Activated T-helper 17 cell treated with anti-CD3 and anti-CD28 coated beads, Interleukin-2, amount 50 U/mL, for 72 hours (primary cell): ENCODE data around the gene UMAD1. TPM values are rescaled to one million over a fixed set of nuclear protein-coding genes. Genes with fewer than 3 reads are reported as not detected.

Experiments used
- ATAC-seq: fragments of 150-1000 bp; cut with Tn5 transposase; replicated peaks from 2 replicates; pipeline ENCODE4 v1.10.0; 2021; ENCODE audit warnings: mild to moderate bottlenecking, moderate library complexity
- H3K27ac Mint-ChIP-seq: one replicate; pipeline ENCODE4 v1.8.0; 2022; ENCODE audit warnings: mixed read lengths
- H3K27me3 Mint-ChIP-seq: one replicate; pipeline ENCODE4 v1.8.0; 2022; ENCODE audit warnings: mixed read lengths
- H3K36me3 Mint-ChIP-seq: one replicate; pipeline ENCODE4 v1.8.0; 2022; ENCODE audit warnings: low read depth, mild to moderate bottlenecking, mixed read lengths
- H3K4me1 Mint-ChIP-seq: one replicate; pipeline ENCODE4 v1.8.0; 2022; ENCODE audit warnings: mixed read lengths
- H3K4me3 Mint-ChIP-seq: one replicate; pipeline ENCODE4 v1.8.0; 2022; ENCODE audit warnings: mild to moderate bottlenecking, mixed read lengths
- H3K9me3 Mint-ChIP-seq: one replicate; pipeline ENCODE4 v1.8.0; 2022; ENCODE audit warnings: mixed read lengths
- total RNA-seq, 2 donors: library from RNA; stranded (reverse); gene quantifications; one replicate each; pipeline ENCODE4 v1.2.3, GENCODE V29; 2022

The UMAD1 gene
- total RNA-seq, 2 donors from 2014 or later = 9.4 to 11.7 TPM

DNA sequence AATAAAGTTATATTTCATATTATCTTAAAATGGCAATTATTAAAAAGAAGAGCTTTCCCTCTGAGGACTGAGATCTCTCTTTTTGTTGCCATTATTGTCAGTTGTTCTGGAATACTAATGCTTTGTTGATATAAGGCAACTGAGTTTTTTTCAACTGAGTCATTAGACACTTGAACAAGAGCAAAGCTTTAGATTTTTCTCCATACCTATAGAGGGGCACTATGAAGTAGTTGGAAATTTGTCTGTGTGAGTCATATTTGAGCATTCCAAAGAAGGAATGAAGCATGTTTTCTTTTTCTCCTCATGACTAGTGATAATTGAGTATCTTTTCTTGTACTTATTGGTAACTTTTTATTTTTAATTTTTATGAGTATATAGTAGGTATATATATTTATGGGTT, 53.3 kb downstream of the UMAD1 start:
- ATAC-seq = no peak
- H3K9me3 Mint-ChIP-seq = no peaks in the 10 kb centered on the region
- H3K27me3 Mint-ChIP-seq = no peaks in the 10 kb centered on the region
- peaks cover 4% of the 10 kb centered on the region for H3K4me1 Mint-ChIP-seq
- H3K36me3 Mint-ChIP-seq = peaks cover 22% of the 10 kb centered on the region
- no peak overlapping the region for H3K27ac Mint-ChIP-seq
- H3K4me3 Mint-ChIP-seq = no peak overlapping the region

DNA sequence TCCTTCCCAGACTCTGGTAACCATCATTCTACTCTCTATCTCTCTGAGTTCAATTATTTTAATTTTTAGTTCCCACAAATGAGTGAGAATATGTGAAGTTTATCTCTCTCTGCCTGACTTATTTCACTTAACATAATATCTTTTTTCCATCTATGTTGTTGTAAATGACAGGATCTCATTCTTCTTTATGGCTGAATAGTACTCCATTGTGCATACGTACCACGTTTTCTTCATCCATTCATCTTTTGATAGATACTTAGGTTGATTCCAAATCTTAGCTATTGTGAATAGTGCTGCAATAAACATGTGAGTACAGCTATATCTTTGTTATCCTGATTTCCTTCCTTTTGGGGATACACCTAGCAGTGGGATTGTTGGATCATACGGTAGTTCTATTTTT, 54.0 kb downstream of the UMAD1 start:
- no peak for ATAC-seq

DNA sequence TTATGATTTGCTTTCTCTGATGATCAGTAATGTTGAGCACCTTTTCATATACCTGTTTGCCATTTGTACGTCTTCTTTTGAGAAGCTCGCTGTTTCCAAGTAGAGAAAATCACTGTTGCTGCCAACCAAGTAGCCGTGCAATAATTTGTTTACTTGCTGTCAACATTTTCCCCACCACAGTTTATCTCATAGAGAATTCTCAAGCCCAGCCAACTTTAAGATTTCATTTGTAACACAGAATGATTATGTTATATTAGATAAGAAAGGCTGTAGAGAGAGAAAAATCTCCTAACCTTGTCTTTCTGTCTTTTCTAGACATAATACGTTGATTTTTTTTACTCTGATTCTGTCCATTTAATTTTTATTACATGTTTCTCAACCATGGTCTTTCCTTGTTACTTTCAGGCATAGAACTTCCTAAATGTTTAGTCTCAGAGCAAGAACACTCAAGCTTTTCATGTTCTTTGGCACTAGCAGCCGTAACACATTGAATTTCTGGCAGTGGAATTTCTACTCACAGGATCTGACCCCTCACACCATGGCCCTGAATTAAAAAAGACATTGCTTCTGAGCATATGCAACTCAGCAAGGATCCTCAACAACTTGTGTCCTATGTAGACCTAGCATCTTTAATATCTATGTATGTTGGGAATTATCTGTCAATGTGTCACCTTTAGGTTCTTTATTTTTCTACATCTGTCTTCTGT, 54.7 kb downstream of the UMAD1 start:
- ATAC-seq = no peak
- no peak overlapping the region for H3K4me3 Mint-ChIP-seq
- no peaks in the 10 kb centered on the region for H3K27me3 Mint-ChIP-seq
- no peaks in the 10 kb centered on the region for H3K9me3 Mint-ChIP-seq
- H3K36me3 Mint-ChIP-seq = peaks cover 22% of the 10 kb centered on the region
- no peak overlapping the region for H3K27ac Mint-ChIP-seq
- peaks cover 8% of the 10 kb centered on the region for H3K4me1 Mint-ChIP-seq

More for the DNA sequence above, 54.0 kb downstream of the UMAD1 start:
- Mint-ChIP-seq H3K4me3 (no peak overlapping the region), H3K4me1 (peaks cover 6% of the 10 kb centered on the region), H3K9me3 (no peaks in the 10 kb centered on the region), H3K27ac (no peak overlapping the region), H3K27me3 (no peaks in the 10 kb centered on the region), H3K36me3 (peaks cover 22% of the 10 kb centered on the region)

- peaks cover 9% of the 10 kb centered on the region for H3K4me1 Mint-ChIP-seq
- ATAC-seq = no peak
- no peaks in the 10 kb centered on the region for H3K9me3 Mint-ChIP-seq
- no peak overlapping the region for H3K27ac Mint-ChIP-seq
- peaks cover 22% of the 10 kb centered on the region for H3K36me3 Mint-ChIP-seq
- H3K27me3 Mint-ChIP-seq = no peaks in the 10 kb centered on the region
- H3K4me3 Mint-ChIP-seq = no peak overlapping the region
Measured at GRCh38 chr7:7696458-7697119, 56.0 kb downstream of the UMAD1 start.

GRCh38 chr7:7698930-7699329, 58.4 kb downstream of the UMAD1 start:
- Mint-ChIP-seq H3K4me1 (peaks cover 13% of the 10 kb centered on the region), H3K27me3 (no peaks in the 10 kb centered on the region), H3K9me3 (no peaks in the 10 kb centered on the region), H3K36me3 (peaks cover 16% of the 10 kb centered on the region), H3K27ac (no peak overlapping the region), H3K4me3 (no peak overlapping the region)
- ATAC-seq = no peak

DNA sequence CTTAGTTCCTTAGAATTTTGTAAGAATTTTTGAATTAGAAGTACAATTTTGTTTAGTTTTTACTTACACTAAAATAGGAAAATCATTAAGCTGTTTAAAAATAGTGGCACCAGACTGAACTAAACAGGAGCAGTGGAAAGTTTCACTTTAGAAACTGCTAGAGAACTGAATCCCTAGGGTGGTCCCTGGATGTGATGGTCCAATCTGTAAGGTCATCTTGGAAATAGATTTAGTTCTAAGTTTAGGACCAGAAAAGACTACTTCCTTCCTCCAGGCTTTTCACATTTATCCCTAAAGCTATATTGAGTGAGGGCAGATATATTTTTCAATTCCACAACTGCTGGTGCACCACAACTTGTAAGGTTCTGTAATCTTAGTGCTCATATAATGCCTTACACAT, 58.8 kb downstream of the UMAD1 start:
- no peak overlapping the region for H3K27ac Mint-ChIP-seq
- H3K4me3 Mint-ChIP-seq = no peak overlapping the region
- H3K36me3 Mint-ChIP-seq = peaks cover 16% of the 10 kb centered on the region
- H3K9me3 Mint-ChIP-seq = no peaks in the 10 kb centered on the region
- no peaks in the 10 kb centered on the region for H3K27me3 Mint-ChIP-seq
- peaks cover 13% of the 10 kb centered on the region for H3K4me1 Mint-ChIP-seq
- ATAC-seq = no peak

- Mint-ChIP-seq H3K36me3 (peaks cover 16% of the 10 kb centered on the region), H3K9me3 (no peaks in the 10 kb centered on the region), H3K4me1 (peaks cover 13% of the 10 kb centered on the region), H3K27me3 (no peaks in the 10 kb centered on the region), H3K27ac (no peak overlapping the region), H3K4me3 (no peak overlapping the region)
- no peak for ATAC-seq
Measured at GRCh38 chr7:7699970-7700369, 59.4 kb downstream of the UMAD1 start.

DNA sequence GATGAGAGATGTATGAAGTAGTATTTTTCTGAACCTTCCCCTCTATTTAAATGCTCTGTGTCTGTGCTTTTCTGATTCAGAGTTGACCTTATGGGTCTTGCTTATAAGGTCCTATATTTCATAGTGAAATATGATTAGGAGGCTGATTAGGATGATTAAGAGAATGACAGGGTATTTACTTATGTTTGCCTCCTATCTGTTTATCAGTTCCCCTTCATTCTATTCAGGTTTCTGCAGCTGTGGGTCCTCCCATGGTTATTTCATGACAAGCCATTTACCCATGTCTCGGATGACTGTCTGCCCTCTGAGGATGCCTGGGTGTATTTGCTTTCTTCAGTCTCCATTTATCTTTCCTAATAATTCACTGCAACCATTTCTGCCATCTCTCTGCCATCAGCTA, 61.0 kb downstream of the UMAD1 start:
- H3K36me3 Mint-ChIP-seq = peaks cover 4% of the 10 kb centered on the region
- H3K9me3 Mint-ChIP-seq = no peaks in the 10 kb centered on the region
- no peak overlapping the region for H3K27ac Mint-ChIP-seq
- peaks cover 20% of the 10 kb centered on the region for H3K4me1 Mint-ChIP-seq
- ATAC-seq = no peak
- no peak overlapping the region for H3K4me3 Mint-ChIP-seq
- no peaks in the 10 kb centered on the region for H3K27me3 Mint-ChIP-seq

DNA sequence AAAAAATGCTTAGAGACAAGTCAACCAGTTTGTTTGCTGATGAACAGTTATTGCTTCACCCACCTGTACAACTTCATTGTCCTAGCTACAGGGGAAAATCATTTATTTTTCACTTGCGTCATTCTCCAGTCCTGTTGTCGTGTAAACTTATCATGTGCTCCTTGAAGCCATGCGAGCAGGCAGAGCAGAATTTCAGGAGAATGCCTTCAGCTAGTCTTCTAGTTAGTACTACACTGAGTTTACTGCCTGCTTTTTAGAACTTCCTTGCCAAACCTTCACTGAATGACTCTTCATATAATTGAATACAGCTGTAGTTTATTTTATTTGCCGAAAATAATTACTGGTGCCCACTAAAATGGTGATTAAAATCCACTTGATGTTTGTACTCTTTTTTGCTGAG, 62.3 kb downstream of the UMAD1 start:
- Mint-ChIP-seq H3K4me1 (peaks cover 16% of the 10 kb centered on the region), H3K27ac (no peak overlapping the region), H3K27me3 (no peaks in the 10 kb centered on the region), H3K36me3 (no peaks in the 10 kb centered on the region), H3K4me3 (no peak overlapping the region), H3K9me3 (no peaks in the 10 kb centered on the region)
- ATAC-seq = no peak

GRCh38 chr7:7703427-7703826, 62.9 kb downstream of the UMAD1 start:
- Mint-ChIP-seq H3K4me1 (peaks cover 16% of the 10 kb centered on the region), H3K36me3 (no peaks in the 10 kb centered on the region), H3K9me3 (no peaks in the 10 kb centered on the region), H3K4me3 (no peak overlapping the region), H3K27me3 (no peaks in the 10 kb centered on the region), H3K27ac (no peak overlapping the region)
- no peak for ATAC-seq

- peaks cover 12% of the 10 kb centered on the region for H3K4me1 Mint-ChIP-seq
- ATAC-seq = no peak
- no peak overlapping the region for H3K4me3 Mint-ChIP-seq
- no peaks in the 10 kb centered on the region for H3K27me3 Mint-ChIP-seq
- H3K9me3 Mint-ChIP-seq = no peaks in the 10 kb centered on the region
- no peak overlapping the region for H3K27ac Mint-ChIP-seq
- H3K36me3 Mint-ChIP-seq = no peaks in the 10 kb centered on the region
Measured at GRCh38 chr7:7704867-7705266, 64.3 kb downstream of the UMAD1 start.

GRCh38 chr7:7705318-7705717, 64.8 kb downstream of the UMAD1 start:
- Mint-ChIP-seq H3K36me3 (no peaks in the 10 kb centered on the region), H3K4me3 (no peak overlapping the region), H3K9me3 (no peaks in the 10 kb centered on the region), H3K4me1 (peaks cover 12% of the 10 kb centered on the region), H3K27me3 (no peaks in the 10 kb centered on the region), H3K27ac (no peak overlapping the region)
- no peak for ATAC-seq

GRCh38 chr7:7706101-7706511, 65.6 kb downstream of the UMAD1 start:
- no peak for ATAC-seq
- H3K36me3 Mint-ChIP-seq = no peaks in the 10 kb centered on the region
- no peaks in the 10 kb centered on the region for H3K9me3 Mint-ChIP-seq
- no peak overlapping the region for H3K4me3 Mint-ChIP-seq
- H3K4me1 Mint-ChIP-seq = peaks cover 12% of the 10 kb centered on the region
- H3K27me3 Mint-ChIP-seq = no peaks in the 10 kb centered on the region
- no peak overlapping the region for H3K27ac Mint-ChIP-seq

GRCh38 chr7:7706556-7707172, 66.1 kb downstream of the UMAD1 start:
- peaks cover 11% of the 10 kb centered on the region for H3K4me1 Mint-ChIP-seq
- H3K4me3 Mint-ChIP-seq = no peak overlapping the region
- no peaks in the 10 kb centered on the region for H3K36me3 Mint-ChIP-seq
- H3K9me3 Mint-ChIP-seq = no peaks in the 10 kb centered on the region
- no peak overlapping the region for H3K27ac Mint-ChIP-seq
- no peak for ATAC-seq
- no peaks in the 10 kb centered on the region for H3K27me3 Mint-ChIP-seq

GRCh38 chr7:7707246-7707645, 66.7 kb downstream of the UMAD1 start:
- Mint-ChIP-seq H3K36me3 (no peaks in the 10 kb centered on the region), H3K9me3 (no peaks in the 10 kb centered on the region), H3K4me3 (no peak overlapping the region), H3K27me3 (no peaks in the 10 kb centered on the region), H3K4me1 (peaks cover 8% of the 10 kb centered on the region), H3K27ac (no peak overlapping the region)
- ATAC-seq = no peak
